K562 (cell line): ENCODE results near the gene TMEM63C. TPM values are rescaled to one million over a fixed set of nuclear protein-coding genes. Genes with fewer than 3 reads are reported as not detected.

ENCODE experiments used
- ATF3 ChIP-seq, 2 experiments: fragments of 450-650 bp in 1 of 2; sonication (generic) in 1 of 2; formaldehyde crosslinking in 1 of 2; IDR thresholded peaks in 1 of 2; conservative IDR thresholded peaks in 1 of 2; 2 replicates each; pipeline versions ENCODE4 v1.6.1 to v1.8.1; 2016 to 2023; ENCODE audit warnings: mild to moderate bottlenecking in 2 of 2, moderate library complexity in 2 of 2, inconsistent platforms in 1 of 2, missing genetic modification reagents in 1 of 2
- BACH1 ChIP-seq: fragments of 200-800 bp; sonication (Bioruptor generic); IDR thresholded peaks from 2 replicates; pipeline ENCODE4 v1.6.1; 2016; ENCODE audit warnings: missing genetic modification characterization, missing compliant biosample characterization
- BCL6 ChIP-seq: fragments of 250-450 bp; sonication (Bioruptor Pico); IDR thresholded peaks from 2 replicates; pipeline ENCODE4 v1.4.0; 2020
- C11orf30 ChIP-seq: fragments of 450-650 bp; IDR thresholded peaks from 2 replicates; pipeline ENCODE4 v1.6.1; 2016; ENCODE audit warnings: low read depth, mild to moderate bottlenecking
- ETS1 ChIP-seq: conservative IDR thresholded peaks from 2 replicates; pipeline ENCODE4 v1.6.1; 2011; ENCODE audit warnings: low read depth, mild to moderate bottlenecking, low read length; ENCODE audit not compliant: control insufficient read depth
- GTF2A2 ChIP-seq: IDR thresholded peaks from 2 replicates; pipeline ENCODE4 v1.6.1; 2016; ENCODE audit warnings: mild to moderate bottlenecking, missing genetic modification characterization, missing compliant biosample characterization
- IFI16 ChIP-seq: fragments of 250-450 bp; sonication (Bioruptor Pico); IDR thresholded peaks from 2 replicates; pipeline ENCODE4 v2.1.2; 2022; ENCODE audit warnings: mild to moderate bottlenecking, inconsistent platforms
- KLF1 ChIP-seq: fragments of 450-650 bp; IDR thresholded peaks from 2 replicates; pipeline ENCODE4 v1.6.1; 2016; ENCODE audit warnings: missing genetic modification characterization, missing compliant biosample characterization
- L3MBTL2 ChIP-seq: fragments of 450-650 bp; IDR thresholded peaks from 2 replicates; pipeline ENCODE4 v1.6.1; 2016; ENCODE audit warnings: mild to moderate bottlenecking, moderate library complexity
- NFE2L1 ChIP-seq: fragments of 450-650 bp; IDR thresholded peaks from 2 replicates; pipeline ENCODE4 v1.6.1; 2016; ENCODE audit warnings: missing genetic modification characterization, low read depth, mild to moderate bottlenecking, missing compliant biosample characterization, moderate library complexity, borderline replicate concordance
- PHF21A ChIP-seq: fragments of 450-650 bp; IDR thresholded peaks from 2 replicates; pipeline ENCODE4 v1.6.1; 2017; ENCODE audit warnings: low read depth, borderline replicate concordance
- RERE ChIP-seq: sonication (generic); formaldehyde crosslinking; IDR thresholded peaks from 2 replicates; pipeline ENCODE4 v1.8.0; 2023; ENCODE audit warnings: missing genetic modification reagents, mild to moderate bottlenecking, borderline replicate concordance
- SNRNP70 ChIP-seq: fragments of 200-400 bp; formaldehyde crosslinking; optimal IDR thresholded peaks from 2 replicates; pipeline ENCODE3; 2017; ENCODE audit warnings: low read depth, low read length
- TCF7L2 ChIP-seq: fragments of 150-350 bp; IDR thresholded peaks from 2 replicates; pipeline ENCODE4 v1.6.1; 2016; ENCODE audit warnings: low read depth, mild to moderate bottlenecking, low read length, moderate library complexity
- TRIM25 ChIP-seq: fragments of 450-650 bp; IDR thresholded peaks from 2 replicates; pipeline ENCODE4 v1.7.0; 2016; ENCODE audit warnings: borderline replicate concordance
- ZNF217 ChIP-seq: sonication (generic); formaldehyde crosslinking; IDR thresholded peaks from 2 replicates; pipeline ENCODE4 v1.8.0; 2022; ENCODE audit warnings: mild to moderate bottlenecking, missing genetic modification reagents
- ZNF444 ChIP-seq: fragments of 250-450 bp; sonication (Bioruptor Pico); IDR thresholded peaks from 2 replicates; pipeline ENCODE4 v1.4.0; 2020; ENCODE audit warnings: mild to moderate bottlenecking, moderate library complexity
- ZNF75A ChIP-seq: fragments of 450-650 bp; formaldehyde crosslinking; IDR thresholded peaks from 2 replicates; pipeline ENCODE4 v1.4.0; 2020; ENCODE audit warnings: mild to moderate bottlenecking
- ZNF764 ChIP-seq: fragments of 250-450 bp; sonication (Bioruptor Pico); IDR thresholded peaks from 2 replicates; pipeline ENCODE4 v1.4.0; 2020; ENCODE audit warnings: low read depth, mild to moderate bottlenecking, moderate library complexity
- polyA plus RNA-seq, 8 experiments: library from polyadenylated mRNA; depleted of rRNA in 4 of 8; stranded (reverse) in 5 of 8; unstranded in 3 of 8; fragments of >200 nt; fragmentation: Nextera tagmentation in 2 of 8; fragmentation: Illumina TruSeq in 1 of 8; extraction: Ambion mirVana in 2 of 8; extraction: Trizol in 1 of 8; gene quantifications; 2 replicates each; pipeline versions ENCODE4 v1.2.1 to v1.2.3, GENCODE V29; 2011 to 2014; ENCODE audit warnings: inconsistent platforms in 1 of 8, missing spikeins in 1 of 8
- total RNA-seq, 7 experiments: library from RNA; depleted of rRNA in 6 of 7; stranded (reverse); fragments of >200 nt in 6 of 7; fragmentation: Illumina TruSeq in 2 of 7; extraction: Trizol in 2 of 7; gene quantifications; 2 replicates each; pipeline versions ENCODE4 v1.2.1 to v1.2.3, GENCODE V29; 2011 to 2021; ENCODE audit warnings: low replicate concordance in 1 of 7

TMEM63C gene
- total and polyA plus RNA-seq, 9 of the 15 experiments (the other 6 are each of a cell fraction or from before 2014, with no cell fraction given): 0.07 TPM; not detected in 8

- TF ChIP-seq TRIM25 (no peak), ATF3 (IDR thresholded peaks at IDR 0.05) (peak; percentile 95), ATF3 (CRISPR knock-in tag; conservative IDR thresholded peaks at IDR 0.05) (no peak; the same call in 1 of the 2 replicates), KLF1 (tag) (no peak), ZNF764 (no peak), BCL6 (CRISPR knock-in tag) (no peak), GTF2A2 (tag) (no peak), PHF21A (no peak), ETS1 (no peak), NFE2L1 (no peak), TCF7L2 (no peak), RERE (CRISPR knock-in tag) (no peak), C11orf30 (peak; percentile 43; the same call in 1 of the 2 replicates), IFI16 (CRISPR knock-in tag) (no peak), BACH1 (tag) (peak; percentile 21; the same call in 1 of the 2 replicates), ZNF75A (CRISPR knock-in tag) (no peak), SNRNP70 (no peak), ZNF217 (CRISPR knock-in tag) (no peak), ZNF444 (no peak), L3MBTL2 (no peak)
Measured at GRCh38 chr14:77303417-77304156, 122.0 kb downstream of the TMEM63C start (continued).
